Hippocampal formation (tissue), 2 donors: ENCODE data around the gene VPS37B.
"Not testable (repeated sequence)": the region's sequence is repeated elsewhere in the genome, so short reads cannot be mapped to it uniquely, and the experiment has no call there.

Experiments used
- DNase-seq, 2 donors: peaks; one replicate each; lab custom pipeline; 2025; lab: John Stamatoyannopoulos, UW

The VPS37B gene, protein sequence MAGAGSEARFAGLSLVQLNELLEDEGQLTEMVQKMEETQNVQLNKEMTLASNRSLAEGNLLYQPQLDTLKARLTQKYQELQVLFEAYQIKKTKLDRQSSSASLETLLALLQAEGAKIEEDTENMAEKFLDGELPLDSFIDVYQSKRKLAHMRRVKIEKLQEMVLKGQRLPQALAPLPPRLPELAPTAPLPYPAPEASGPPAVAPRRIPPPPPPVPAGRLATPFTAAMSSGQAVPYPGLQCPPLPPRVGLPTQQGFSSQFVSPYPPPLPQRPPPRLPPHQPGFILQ

DNA sequence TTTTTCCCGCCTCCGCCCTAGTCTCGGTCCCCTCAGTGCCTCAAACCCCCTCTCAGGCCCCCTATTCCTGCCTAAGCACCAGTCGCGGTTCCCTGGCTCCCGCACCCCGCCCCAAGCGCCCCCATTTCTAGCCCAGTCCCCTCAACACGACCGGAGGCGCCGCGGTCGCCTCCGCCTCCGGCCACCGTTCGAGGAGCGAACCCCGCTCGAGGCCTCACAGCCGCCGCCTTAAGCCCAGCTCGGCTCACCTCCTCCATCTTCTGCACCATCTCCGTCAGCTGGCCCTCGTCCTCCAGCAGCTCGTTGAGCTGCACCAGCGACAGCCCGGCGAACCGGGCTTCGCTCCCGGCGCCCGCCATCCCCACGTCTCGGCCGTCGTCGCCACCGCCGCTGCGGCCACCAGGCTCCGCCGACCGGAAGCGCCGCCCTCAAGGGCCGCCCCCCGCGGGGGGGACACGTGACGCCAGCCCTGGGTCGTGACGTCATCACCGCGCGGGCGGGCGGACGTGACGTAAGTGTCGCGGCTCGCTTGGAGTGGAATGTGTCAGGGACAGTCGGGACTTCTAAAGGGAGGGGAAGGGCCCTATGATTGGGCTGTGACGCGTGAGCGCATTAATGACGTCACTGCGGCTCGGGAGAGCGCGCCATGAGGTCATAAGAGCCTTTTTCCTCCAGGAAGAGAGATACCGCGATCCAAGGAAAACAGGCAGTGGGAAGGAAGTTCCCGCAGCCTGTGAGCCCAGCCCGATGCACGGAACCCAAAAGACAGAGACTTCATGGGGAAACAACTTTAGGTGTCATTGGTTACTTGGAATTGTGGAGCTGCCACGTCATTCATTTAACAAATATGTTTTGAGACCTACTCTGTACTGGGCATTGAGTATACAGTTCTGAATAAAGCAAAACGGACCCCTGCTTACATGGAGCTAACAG lies at the start of gene VPS37B:
Gene VPS37B (minus strand): TSS at position 421 of the 933 bp plus-strand sequence. CDS start 62 bp downstream, at position 359.
- peak in 1 of 2 donors; percentile 57 for DNase-seq

DNA sequence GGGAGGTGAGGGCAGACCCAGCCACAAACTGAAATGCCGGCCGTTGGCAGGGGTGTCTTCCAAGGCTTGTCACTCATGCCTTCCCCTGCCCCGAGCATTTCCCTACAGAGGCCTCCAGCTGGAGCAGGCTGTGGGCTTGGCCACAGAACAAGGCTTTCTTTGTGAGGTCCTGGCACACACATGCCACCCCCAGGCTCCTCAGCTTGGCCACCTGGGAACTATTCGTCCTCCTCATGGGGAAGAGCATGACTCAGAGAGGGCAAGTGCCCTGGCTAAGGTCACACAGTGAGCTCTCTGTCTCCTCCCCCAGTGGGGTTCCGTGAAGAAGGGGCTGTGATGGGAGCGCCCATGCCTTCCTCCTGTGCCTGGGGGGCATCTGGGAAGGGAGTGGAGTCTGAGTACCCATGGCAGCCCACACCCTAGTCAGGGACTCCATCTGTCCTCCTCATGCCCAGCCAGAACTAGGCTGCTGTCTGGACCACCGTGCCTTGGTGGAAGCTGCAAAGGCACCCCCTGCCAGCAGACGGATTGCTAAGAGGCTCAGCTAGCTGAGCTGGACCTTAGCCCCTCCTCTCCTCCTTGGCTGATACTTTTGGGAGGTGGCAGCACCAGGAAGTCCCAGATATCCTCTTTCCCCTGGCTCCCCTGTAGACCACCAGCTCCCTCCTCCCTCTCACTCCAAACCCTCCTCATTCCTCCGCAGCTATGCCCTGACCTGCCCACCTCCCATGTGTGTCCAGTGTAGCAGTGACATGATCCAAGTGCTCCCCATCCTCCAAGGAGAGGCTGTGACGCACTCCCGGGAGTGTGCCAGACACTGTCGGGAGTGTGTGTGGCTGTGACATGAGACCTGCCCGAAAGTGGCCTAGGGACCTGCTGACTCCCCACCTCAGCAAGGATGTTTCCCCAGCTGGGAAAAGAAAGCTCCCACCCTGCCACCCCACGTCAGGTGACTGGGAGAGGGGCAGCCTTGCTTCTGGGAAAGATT lies 49.0 kb upstream of the VPS37B start:
- DNase-seq = peak; percentile 70 to 78

DNA sequence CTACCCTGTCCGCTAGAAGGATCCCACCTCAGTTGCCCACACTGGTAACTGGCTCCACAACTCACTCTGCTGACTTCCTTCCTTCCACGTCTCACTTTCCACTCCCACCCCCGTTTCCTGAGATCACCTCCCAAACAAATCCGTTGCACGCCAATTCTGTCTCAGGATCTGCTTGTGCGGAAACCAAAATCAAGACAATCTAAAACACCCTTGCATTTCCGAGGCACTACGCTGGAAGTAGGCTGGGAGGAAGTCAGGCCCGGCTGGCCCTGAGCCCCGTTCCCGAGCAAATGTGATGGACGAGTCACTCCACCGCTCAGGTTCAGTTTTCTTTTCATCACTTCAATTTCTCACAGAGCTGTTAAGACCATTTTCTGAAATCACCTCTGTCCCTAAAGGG lies 47.3 kb upstream of the VPS37B start:
- no peak for DNase-seq

DNA sequence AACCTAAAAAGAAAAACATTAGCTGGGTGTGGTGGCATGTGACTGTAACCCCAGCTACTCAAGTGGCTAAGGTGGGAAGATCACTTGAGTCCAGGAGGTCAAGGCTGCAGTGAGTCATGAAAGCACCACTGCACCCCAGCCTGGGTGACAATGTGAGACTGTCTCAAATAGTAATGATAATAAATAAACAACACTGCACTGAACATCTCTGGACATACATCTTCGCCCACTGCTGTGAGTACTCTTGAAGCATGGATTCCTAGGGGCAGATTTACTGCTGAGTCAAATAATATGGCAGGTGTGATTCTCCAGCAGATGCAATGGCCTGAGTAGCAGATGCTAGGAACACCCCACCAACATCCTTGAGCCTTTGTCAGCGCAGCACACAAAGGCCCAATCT lies 46.7 kb upstream of the VPS37B start:
- DNase-seq = no peak

DNA sequence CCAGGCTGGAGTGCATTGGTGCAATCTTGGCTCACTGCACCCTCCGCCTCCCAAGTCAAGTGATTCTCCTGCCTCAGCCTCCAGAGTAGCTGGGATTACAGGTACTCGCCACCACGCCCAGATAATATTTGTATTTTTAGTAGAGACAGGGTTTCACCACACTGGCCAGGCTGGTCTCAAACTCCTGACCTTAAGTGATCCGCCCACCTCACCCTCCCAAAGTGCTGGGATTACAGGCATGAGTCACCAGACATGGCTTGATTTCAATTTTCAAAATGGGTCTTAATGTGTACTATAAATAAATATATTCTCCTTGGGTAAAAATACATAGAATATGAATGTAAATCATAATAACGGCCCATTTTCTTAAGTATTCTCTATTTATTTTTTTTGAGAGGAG lies 45.4 kb upstream of the VPS37B start:
- not testable (repeated sequence) for DNase-seq

DNA sequence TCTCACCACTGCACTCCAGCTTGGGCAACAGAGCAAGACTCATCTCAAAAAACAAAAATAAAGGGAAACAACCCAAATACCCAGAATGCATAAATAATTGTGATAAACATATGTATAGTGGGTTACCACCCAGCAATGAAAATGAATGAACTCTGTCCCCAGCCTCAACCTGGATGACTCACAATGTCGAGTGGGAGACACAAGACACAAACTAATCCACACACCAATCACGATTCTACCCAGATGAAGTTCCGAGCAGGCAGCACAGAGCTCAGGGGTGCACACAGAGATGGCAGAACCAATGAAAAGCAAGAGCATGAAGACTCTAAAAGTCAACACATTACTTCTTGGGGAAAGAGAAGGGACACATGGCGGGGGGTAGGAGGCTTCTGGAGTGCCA lies 43.2 kb upstream of the VPS37B start:
- no peak for DNase-seq

DNA sequence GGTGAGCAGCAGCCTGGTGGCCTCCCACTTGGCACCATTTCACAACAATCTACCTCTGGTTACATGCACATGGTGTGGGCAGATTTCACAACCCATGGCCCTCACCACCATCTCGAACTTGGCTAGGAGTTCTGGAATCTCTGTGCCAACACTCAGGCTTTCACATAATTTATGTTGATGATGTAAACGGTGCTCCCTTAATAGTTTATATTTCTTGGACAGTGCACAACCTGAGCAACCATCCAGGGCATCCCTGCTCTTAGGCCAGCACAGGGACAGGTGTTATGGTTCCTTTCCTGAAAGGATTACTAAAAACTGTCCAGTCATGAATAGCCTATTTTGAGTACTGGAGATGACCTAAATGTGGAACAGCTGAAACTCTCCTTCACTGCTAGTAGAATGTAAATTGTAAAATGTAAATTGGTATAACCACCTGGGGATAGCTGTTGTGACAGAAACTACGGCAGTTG lies 41.7 kb upstream of the VPS37B start:
- no peak for DNase-seq

DNA sequence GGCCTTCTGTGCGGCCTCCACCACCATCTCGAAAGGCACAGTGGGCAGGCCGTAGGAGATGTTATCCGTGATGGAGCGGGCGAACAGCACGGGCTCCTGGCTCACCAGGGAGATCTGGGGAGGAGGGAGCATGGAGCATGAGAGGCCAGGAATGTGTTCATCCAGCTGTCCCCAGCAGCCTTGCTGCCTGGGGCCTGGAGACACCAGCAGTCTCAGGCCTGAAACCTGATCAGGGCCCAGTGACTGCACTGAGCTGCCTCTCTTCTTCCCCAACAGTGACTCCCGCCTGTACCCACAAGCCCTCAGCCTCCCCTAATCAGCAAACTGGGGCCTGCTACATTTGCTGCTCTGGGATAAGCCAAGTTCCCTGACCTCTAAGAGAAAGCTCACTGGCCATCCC lies 39.4 kb upstream of the VPS37B start:
- no peak for DNase-seq

DNA sequence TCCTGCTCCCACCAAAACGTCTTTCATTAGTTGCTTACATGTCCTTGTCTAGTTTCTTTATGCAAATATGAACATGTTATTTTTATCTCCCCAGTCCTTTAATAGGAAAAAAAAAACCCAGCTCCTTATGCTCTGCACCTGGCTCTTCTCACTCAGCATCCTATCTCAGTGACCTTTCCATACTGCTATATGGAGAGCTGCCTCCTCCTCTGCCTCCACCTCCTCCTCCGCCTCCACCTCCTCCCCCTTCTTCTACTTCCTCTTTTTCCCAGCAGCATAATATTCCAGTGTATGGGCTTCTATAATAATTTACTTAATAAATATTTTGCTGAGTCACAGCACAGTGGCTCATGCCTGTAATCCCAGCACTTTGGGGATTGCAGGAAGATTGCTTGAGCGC lies 38.8 kb upstream of the VPS37B start:
- DNase-seq = no peak

DNA sequence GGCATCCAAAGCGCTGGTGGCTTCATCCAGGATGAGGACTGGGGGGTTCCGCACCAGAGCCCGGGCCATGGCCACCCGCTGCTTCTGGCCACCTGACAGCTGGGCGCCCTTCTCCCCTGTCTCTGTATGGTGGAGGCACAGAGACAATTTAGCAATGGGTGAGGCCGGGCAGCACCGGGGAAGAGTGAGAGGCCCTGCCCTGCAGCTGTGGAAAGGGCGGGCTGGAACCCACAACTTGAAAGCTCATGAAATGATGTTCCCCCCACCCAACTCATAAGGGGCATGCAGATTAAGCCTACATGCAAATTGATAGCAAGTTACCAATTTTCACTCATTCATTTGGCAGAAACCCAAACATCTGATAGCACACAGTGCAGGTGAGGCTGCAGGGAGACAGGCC lies 36.3 kb upstream of the VPS37B start:
- no peak for DNase-seq

DNA sequence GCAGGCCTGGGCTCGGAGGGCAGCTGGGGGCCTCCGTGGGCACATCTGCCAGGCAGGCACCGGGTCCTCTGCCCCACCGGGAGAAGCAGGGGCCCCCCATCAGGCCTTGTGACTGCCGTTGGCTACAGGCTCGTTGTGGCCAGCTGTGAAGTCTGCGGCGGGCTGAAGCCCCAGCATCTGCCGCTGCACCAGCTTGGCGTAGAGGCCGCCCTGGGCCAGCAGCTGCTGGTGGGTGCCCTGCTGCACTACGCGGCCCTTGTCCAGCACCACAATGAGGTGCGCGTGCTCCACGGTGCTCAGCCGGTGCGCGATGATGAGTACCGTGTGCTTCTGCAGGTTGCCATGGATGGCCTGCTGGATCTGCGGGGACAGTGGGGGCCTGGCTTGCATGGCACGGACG lies 33.9 kb upstream of the VPS37B start:
- no peak for DNase-seq

DNA sequence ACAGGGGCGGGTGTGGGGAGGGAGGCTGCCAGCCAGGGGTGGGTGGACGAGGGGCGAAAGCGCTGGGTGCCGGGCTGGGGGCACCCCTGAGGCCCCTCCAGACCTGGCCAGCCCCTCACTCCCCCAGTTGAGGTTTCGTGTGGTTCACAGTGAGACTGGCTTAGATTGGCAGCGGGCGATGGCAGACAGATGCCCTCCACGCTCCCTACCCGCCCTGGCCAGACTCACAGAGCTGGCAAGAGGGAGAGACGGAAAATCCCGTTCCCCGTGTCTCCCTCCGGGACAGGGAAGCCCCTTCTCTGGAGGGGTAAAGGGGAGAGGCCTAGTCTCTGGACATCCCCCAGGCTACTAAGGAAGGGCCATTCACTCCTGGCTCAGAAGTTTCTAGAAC lies 33.2 kb upstream of the VPS37B start:
- DNase-seq = no peak

DNA sequence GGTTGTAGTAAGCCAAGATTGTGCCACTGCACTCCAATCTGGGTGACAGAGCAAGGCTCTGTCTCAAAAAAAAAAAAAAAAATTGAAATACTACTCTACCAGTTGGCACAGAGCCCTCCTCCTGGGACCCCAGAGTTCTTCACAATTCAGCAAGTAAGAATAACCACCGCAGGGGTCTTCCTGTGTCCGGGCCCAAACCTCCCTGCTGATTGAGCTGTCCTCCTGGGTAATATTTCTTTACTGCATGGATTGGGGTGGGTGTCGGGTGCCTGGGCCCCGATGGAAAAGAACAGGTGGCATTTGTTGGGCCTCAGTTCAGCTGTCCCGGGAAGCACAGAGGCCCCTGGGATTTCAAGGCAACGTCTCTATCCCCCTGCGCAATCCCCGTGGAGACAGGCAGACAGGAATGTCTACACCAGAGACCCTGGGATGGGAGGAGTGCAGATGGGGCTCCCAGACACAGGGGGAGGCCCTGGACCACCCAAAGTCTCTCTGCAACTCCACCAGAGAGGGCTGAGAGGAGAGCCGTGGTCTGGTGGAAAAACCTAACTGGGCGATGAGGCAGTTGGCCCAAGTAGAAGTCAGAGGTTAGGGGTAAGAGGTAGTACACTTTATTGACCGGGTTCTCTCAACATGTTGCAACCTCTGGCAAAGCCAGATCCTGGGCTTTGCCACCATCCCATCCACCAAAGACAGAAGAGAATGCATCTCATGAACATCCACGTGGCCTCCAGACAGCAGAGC lies 32.7 kb upstream of the VPS37B start:
- DNase-seq = no peak

DNA sequence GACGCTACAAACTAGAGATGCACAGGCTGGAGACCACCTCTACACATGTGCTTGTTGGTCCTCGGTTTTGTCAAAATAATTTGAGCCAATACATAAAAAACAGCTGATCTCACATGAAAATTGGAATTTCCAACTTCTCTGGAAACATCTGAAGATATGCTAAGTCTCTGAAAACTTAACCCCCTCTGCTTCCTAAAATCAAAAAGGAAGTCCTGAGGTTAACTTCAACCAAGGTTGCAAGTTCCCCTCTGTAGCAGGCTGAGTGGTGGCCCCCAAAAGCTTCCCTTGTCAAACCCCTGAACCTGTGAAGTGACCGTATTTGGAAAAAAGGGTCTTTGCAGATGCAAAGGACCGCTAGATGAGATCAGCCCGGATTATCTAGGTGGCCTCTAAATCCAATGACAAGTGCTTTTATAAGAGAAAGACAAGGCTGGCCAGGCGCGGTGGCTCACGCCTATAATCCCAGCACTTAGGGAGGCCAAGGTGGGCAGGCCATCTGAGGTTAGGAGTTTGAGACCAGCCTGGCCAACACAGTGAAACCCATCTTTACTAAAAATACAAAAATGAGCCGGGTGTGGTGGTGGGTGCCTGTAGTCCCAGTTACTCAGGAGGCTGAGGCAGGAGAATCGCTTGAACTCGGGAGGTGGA lies 32.0 kb upstream of the VPS37B start:
- DNase-seq = no peak

DNA sequence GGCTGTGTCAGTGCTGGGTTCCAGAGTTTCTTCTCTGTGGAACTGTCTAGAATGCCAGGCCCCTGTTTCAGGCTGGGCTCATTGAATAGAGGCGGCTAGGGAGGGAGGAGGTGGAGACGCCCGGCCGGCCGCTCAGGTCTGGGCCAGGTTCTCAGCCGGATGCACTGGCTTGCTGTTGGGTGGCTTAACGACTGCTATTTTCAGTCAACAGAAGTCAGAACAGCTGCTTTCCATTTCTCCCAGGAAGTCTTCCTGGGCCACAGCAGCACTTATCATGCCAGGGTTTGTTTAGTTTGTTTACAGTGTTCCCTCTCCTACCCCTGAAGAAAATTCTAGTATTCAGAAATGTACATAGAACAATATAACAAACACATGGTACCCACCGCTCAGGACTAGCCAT lies 26.0 kb upstream of the VPS37B start:
- DNase-seq = no peak

DNA sequence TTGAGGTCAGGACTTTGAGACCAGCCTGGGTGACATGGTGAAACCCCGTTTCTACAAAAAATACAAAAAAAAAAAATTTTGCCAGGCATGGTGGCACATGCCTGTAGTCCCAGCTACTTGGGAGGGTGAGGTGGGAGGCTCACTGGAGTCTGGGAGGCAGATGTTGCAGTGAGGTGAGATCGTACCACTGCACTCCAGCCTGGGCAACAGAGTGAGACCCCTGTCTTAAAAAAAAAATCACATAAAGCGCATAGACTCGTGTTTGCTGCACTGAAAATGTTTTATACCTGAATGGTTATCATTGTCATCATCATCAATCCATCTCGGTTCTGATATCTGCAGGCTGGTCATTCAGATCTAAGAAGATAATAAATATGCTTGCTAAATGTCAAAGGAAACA lies 24.8 kb upstream of the VPS37B start:
- no peak for DNase-seq

DNA sequence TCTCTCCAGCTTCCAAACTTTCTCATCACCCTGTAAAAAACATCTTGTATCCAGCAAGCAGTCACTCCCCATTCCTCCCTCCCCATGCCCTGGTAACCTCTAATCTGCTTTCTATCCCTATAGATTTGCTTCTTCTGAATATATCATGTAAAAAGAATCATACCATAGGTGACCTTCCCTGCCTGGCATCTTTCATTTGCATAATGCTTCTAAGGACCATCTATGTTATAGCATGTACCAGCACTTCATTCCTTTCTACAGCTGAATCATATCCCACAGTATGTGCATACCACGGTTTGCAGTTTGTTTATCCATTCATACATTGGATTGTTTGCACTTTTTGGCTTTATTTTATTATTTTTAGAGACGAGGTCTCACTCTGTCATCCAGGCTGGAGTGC lies 22.9 kb upstream of the VPS37B start:
- DNase-seq = no peak

DNA sequence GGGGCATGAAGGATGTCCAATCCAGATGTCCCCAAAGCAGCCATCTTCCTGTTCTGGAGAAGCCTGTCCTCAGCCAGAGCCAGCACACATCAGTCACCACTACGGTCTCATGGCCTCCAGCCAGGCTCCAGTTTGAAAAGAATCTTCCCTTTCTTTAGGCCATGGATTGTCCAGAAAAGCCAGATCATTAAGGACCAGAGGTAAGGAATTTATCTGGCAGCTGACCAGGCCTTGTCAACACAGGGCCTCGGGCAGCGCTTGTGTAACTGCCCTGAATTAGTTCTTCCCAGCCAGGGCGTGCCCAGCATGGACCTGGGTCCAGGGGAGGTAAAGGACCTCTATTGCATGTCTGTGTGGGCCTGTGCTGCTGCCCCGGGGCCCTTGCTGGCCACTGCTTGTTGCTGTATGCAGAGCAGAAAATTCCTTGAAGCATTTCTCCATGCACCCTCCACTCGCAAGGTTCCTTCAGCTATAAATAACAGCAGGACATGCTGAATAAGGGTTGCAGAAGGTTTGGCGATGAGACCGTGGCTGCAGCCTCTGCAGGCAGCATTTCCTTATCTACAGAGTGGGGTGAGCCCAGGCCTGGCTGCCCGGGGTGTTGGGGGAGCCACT lies 21.7 kb upstream of the VPS37B start:
- peak in 1 of 2 donors; percentile 9 for DNase-seq

DNA sequence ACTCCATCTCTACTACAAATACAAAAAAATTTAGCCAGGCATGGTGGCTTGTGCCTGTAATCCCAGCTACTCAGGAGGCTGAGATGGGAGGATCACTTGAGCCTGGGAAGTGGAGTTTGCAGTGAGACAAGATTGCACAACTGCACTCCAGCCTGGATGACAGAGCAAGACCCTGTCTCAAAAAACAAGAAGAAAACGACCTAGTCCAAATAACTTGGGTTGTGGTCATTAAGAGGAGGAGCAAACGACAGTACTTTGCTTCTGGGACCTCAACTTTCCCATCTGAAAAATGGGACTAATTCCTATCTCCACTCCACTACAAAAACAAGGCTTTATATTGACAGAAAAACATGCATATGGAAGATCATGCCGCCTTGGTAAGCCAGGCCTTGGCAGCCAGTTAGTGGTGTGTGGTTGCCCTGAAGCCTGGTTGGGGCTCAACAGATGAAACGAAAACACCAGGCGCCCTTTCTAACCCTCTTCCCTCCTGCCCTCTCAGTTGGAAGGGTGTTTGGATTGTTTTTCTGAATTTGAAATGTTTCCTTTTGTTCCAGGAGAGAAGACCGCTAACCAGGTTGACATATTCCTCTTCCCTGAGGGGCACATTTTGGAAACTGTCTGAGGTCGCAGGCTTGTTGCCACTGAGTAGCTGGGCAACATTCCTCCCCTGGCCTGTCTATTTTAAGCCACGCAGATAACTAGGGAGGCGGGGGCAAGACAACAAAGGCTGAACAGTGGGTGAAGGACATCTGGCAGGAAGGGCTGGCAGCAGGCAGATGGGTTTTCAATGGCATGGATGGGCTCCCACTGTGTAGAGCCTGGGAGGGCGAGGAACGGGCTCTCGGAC lies 13.7 kb upstream of the VPS37B start:
- peak; percentile 79 to 80 for DNase-seq
